ENCODE data around the gene TRAPPC10.
A peak's percentile ranks its signal among the peaks of the same experiment; 100 is the strongest.

TRAPPC10 gene

DNA sequence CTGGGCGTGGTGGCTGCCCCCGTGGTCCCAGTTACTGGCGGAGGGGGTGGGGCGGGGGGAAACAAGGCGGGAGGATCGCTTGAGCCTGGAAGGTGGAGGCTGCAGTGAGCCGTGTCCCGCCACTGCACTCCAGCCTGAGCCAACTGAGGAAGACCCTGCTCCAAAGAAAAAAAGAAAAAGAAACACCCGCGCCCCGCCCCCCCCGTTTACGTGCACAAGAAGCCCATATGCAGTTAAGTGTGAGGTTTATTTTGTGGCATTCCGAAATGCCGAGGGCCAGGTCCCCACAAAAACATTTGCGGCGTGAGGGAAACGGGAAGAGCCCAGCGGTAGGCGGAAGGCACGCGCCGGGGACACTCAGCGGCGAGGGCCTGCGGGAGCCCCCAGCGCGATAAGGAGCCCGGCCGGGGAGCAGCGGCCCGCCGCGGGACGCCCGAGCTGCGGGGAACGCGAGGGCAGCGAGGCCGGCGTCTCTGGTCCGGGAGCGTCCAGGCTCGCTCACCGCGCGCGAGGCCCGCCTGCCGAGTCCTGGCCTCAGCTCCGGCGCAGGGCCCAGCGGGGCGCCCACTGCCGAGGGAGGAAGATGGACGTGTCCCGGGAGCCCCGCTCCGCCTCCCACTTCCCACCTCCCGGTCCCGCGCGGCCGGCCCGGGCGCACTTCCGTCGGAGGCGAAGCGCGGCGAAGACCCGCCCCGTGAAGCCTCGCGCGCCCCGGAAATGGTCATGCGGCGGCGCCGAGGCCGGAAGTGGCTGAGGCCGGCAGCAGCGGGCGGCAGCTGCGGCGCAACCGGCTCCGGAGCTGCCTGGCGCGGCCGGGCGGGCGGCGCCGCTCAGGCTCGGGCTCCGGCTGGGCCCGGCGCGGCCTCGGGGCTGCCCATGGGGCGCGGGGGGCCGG lies at the start of gene TRAPPC10:
Gene TRAPPC10 (plus strand): TSS at position 731 of the 895 bp plus-strand sequence. CDS start 185 bp downstream, outside the sequence.
- DNase-seq (ENCODE audit: low read depth), result peak; percentile 34

GRCh38 chr21:43965911-43966585 lies 46.1 kb upstream of the TRAPPC10 start:
- no peak for DNase-seq (ENCODE audit: low read depth)

DNA sequence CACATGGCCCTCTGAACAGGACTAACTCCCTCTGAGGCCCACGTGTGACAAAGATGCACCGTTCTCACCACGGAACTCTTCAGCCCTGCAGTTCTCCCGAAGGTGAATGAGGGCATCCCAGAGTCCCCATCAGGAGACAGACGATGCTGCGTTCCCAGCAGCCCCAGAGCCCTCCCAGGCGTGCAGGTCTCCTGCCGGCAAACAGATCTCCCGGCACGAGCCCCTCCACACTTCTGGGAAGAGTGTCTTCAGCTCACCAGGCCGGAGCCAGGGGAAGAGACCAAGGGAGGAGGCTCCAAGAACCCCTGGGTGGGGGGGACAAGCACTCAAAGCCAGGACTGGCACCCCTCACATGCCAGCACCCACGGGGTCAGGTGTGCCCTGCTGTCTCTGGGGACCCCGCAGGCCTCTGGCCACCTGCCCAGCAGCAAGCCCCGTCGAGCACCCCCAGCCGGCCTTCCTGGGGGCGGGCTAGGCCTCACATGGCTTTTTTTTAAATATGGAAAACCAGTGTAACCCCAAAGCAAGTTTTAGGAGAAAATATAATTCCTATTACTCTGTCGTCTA lies 45.1 kb upstream of the TRAPPC10 start:
- no peak for DNase-seq (ENCODE audit: low read depth)

DNA sequence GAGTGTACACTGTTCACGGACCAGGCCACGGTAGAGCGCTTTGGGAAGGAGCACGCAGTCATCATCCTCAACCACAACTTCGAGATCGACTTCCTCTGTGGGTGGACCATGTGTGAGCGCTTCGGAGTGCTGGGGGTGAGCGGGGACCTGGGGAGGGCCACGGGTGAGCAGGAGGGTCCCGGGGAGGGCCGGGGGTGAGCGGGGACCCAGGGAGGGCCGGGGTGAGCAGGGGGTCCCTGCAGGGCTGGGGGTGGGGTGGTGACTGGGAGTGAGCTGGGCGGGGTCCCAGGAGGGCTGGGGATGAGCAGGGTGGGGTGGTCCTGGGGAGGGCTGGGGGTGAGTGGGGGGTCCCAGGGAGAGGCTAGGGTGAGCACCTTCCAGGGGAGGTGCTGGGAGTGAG lies 44.1 kb upstream of the TRAPPC10 start:
- no peak for DNase-seq (ENCODE audit: low read depth)

- DNase-seq (ENCODE audit: low read depth), result no peak
Observed at GRCh38 chr21:43968410-43969114, 43.5 kb upstream of the TRAPPC10 start.

- no peak for DNase-seq (ENCODE audit: low read depth)
Observed at GRCh38 chr21:43969115-43969444, 43.0 kb upstream of the TRAPPC10 start.

- no peak for DNase-seq (ENCODE audit: low read depth)
Observed at GRCh38 chr21:43970551-43970950, 41.6 kb upstream of the TRAPPC10 start.

DNA sequence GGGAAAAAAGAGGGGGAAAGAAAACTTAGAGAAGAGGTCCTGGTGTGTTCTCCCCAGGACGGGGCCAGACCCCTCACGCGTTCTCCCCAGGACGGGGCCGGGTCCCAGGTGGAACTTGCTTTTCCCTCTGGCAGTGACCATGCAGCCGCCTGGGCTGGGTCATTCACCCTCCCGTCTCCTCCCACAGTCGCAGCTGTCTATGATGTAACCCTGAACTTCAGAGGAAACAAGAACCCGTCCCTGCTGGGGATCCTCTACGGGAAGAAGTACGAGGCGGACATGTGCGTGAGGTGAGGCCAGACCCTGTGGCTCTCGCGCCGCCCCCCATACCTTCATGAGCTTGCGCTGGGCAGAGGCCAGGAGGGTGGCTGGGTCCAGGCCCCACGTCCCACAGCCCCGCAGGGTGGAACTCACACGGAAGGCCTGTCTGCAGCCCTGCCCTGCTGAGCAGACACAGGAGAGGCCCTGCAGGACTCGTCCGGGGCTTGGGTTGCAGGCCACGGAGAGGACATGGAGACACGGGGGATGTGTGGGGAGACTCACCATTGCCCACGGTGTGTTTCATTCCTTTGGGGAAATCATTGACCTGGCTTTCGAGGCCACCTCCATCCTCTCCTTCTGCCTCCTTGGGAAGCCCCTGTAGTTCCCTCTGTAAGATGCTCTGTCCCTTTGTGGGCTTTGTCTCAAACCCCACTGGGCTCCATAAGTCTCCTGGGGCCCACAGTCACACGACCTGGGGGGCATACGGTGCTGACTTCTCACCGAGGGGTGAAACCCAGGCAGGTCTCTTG lies 40.7 kb upstream of the TRAPPC10 start:
- DNase-seq (ENCODE audit: low read depth), result no peak

DNA sequence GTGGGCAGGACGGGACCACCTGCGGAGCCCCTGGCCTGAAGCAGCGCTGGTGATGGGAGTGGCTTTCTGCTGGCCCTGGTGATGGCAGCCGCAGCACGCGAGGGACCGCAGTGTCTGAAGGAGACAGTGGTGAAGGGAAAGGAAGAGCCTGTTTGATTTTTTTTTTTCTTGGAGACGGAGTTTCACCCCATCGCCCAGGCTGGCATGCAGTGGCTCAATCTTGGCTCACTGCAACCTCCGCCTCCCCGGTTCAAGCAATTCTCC lies 40.2 kb upstream of the TRAPPC10 start:
- DNase-seq (ENCODE audit: low read depth), result no peak

DNA sequence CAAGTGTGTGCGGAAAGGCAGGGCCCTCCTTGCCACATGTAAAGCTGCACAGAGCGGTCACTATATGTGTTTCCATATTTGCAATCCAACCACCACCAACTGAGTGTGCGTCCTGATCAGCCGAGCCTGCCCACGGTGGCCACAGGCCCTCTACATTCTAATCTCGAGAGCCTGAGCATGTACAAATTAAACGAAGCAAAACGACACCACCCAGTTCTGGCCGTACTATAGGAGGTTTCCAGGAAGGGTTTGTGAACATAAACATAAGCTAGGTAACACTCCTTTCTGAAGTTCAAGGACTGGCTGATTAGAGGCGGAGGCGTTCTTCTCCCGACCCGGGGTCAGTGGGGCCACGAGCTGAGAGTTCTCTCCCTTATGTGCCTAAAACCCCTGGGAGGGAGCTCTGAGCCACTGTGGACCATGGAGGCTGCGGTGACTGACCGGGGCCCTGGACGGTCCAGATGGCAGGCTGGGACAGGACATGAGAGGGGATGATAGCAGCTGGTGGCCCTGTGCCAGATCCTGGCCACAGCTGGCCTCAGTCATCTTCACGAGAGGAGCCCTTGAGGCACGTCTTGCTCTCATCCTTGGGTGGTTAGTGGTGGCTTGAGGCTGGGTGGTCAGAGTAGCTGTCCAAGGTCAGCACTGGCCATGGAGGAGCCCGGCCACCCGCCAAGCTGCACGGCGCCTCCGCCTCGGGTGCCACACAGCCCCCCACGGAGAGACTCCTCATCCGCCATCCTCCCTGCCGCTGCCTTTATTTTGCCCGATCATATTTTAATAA lies 39.1 kb upstream of the TRAPPC10 start:
- no peak for DNase-seq (ENCODE audit: low read depth)

- DNase-seq (ENCODE audit: low read depth), result no peak
Observed at GRCh38 chr21:43973634-43973955, 38.5 kb upstream of the TRAPPC10 start.

DNA sequence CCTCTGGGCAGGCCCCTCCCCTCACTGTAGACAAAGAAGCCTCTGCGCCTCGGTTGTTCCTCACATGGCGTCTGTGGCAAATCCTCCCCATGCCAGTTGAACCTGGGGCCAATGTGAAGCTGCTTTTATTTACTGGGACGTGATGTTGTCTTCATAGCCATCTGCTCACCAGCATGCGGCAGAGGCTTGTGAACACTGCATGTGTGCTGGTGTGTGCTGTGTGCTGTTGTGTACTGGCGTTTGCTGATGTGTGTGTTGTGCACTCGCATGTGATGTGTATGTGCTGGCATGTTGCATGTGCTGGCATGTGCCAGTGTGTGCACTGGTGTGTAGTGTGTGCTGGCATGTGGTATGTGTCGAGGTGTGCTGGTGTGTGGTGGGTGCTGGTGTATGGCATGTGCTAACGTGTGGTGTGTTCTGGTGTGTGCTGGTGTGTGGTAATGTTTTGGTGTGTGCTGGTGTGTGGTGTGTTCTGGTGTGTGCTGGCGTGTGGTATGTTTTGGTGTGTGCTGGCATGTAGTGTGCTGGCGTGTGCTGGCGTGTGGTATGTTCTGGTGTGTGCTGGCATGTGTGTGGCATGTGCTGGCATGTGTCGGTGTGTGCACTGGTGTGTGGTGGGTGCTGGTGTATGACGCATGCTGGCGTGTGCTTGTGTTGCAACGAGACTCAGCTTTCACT lies 37.2 kb upstream of the TRAPPC10 start:
- no peak for DNase-seq (ENCODE audit: low read depth)

DNA sequence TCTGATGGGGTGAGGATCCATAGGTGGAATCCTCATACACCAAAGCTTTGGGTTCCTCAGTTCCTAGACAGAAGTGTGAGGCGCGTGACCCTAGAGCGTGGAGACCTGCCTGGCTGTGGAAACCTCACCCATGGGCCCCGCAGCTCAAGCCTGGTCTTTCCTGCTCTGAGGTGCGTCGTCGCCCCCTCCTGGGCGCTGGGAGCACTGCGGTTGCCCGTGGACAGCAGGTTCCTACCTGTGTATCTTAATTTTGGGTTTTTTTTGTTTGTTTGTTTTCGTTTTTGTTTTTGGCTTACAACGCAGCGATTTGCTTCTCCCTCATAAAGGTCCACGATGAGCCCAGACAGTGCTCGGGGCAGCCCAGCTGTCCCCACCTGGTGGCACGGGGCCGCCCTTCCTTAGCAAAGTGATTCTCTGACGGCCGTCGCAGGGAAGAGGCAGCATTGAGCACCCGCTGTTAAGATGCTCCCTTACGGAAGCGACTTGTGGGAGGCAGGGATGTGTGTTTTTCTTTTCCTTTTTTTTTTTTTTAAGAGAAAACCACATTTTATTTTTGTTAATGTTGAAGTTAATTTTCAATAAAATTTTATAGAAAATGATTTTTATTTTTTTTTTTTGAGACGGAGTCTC lies 36.5 kb upstream of the TRAPPC10 start:
- no peak for DNase-seq (ENCODE audit: low read depth)

DNA sequence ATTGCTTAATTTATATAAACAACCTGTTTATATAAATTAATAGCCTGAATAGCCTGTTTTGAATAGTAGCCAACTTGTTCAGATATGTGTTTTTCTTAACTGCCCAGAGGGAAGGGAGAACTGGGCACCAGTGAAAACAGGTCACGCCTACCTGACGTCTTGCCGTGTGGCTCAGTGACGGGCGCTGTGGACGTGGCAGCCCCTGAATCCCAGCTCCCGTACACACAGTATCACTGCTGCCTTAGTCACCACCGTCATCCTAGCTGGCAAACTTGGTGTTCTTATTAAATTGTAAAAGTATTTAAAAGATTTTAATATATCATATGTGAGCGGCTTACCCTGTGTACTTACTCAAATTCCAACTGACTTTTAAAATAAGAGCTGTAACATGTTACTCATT lies 35.4 kb upstream of the TRAPPC10 start:
- no peak for DNase-seq (ENCODE audit: low read depth)

GRCh38 chr21:43978060-43978459 lies 34.0 kb upstream of the TRAPPC10 start:
- no peak for DNase-seq (ENCODE audit: low read depth)

- no peak for DNase-seq (ENCODE audit: low read depth)
Observed at GRCh38 chr21:43979654-43980053, 32.5 kb upstream of the TRAPPC10 start.

GRCh38 chr21:43981151-43981870 lies 30.8 kb upstream of the TRAPPC10 start:
- DNase-seq (ENCODE audit: low read depth), result no peak

DNA sequence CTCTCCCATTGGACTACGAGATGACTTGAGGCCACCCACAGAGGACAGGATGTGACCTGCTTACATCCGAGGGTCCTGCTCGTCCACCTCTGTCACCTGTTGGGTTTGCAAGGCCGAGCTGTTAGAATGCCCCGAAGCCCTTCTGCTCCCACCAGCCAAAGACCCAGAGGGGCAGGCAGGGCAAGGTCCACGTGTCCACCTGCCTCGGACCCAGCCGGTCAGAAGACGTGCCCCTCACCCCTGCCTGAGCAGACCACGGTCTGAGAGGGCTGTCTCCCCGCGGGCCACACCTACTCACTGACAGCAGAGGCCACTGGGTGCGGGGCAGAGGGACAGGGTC lies 30.3 kb upstream of the TRAPPC10 start:
- no peak for DNase-seq (ENCODE audit: low read depth)

DNA sequence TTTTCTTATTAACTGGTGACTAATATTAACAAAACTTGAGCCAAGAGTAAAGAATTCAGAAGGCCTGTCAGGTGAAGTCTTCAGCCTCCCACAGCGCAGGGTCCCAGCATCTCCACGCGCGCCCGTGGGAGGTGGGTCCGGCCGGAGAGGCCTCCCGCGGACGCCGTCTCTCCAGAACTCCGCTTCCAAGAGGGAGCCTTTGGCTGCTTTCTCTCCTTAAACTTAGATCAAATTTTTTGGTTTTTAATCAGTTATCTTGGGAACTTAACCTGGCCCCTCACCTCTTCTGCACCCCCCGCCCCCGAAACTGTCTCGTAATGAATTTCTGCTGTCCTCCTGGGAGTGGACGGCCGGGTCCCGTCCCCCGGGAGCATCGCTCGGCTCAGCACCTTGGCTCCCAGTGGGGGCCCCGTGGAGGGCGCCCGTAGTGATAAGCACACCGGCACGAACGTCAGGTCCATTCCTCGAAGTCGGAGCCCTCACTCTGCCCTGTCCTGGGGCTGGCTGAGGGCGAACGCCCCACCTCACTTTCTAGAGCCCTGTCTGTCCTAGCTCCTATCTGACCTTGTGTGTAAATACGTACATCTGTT lies 29.5 kb upstream of the TRAPPC10 start:
- DNase-seq (ENCODE audit: low read depth), result no peak

Data from HS-27A (cell line).